ENCODE data around the gene MED13L.

DNA sequence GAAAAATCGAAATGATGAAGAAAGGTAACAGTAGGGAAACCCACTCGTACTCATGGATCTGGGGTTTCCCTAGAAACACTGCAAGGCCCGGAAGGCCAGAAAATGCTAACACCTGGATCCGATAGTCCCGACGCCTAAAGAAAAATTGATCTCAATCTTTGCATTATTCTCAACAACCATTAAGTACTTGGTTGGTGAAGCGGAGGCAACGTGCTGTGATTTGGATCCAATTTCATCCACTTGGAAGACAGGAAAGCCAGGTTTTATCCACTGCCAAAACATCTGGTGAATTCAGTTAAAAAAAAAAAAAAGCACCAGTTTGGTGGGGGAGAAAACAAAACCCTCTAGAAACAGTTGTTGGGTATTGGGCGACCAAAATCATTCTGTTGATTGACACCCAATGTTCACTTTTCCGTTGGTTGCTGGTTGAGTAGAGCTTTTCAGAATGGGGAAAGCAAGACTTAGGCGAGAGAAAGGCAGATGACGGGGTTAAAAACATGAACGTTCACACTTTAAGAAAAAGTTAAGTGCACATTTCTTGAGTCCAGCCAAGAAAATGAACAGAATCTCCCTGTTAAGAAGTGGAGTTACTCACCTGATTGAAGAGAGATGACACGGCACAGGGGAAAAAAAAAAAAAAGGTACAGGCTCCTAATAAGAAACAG, 41.9 kb upstream of the MED13L start:
- TF ChIP-seq POLR2AphosphoS5 (IDR thresholded peaks at IDR 0.05; ENCODE audit: low read depth, low read length), result no peak
- TF ChIP-seq, protein P1, sequence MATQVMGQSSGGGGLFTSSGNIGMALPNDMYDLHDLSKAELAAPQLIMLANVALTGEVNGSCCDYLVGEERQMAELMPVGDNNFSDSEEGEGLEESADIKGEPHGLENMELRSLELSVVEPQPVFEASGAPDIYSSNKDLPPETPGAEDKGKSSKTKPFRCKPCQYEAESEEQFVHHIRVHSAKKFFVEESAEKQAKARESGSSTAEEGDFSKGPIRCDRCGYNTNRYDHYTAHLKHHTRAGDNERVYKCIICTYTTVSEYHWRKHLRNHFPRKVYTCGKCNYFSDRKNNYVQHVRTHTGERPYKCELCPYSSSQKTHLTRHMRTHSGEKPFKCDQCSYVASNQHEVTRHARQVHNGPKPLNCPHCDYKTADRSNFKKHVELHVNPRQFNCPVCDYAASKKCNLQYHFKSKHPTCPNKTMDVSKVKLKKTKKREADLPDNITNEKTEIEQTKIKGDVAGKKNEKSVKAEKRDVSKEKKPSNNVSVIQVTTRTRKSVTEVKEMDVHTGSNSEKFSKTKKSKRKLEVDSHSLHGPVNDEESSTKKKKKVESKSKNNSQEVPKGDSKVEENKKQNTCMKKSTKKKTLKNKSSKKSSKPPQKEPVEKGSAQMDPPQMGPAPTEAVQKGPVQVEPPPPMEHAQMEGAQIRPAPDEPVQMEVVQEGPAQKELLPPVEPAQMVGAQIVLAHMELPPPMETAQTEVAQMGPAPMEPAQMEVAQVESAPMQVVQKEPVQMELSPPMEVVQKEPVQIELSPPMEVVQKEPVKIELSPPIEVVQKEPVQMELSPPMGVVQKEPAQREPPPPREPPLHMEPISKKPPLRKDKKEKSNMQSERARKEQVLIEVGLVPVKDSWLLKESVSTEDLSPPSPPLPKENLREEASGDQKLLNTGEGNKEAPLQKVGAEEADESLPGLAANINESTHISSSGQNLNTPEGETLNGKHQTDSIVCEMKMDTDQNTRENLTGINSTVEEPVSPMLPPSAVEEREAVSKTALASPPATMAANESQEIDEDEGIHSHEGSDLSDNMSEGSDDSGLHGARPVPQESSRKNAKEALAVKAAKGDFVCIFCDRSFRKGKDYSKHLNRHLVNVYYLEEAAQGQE (IDR thresholded peaks at IDR 0.05; ENCODE audit: insufficient read depth in 1 of 2, low read depth in 2 of 2, low read length in 2 of 2), result no peak
- TF ChIP-seq TAF1 (IDR thresholded peaks at IDR 0.05; ENCODE audit: borderline replicate concordance, insufficient read depth, low read length), result no peak
- no peak for TF ChIP-seq SIN3A (IDR thresholded peaks at IDR 0.05; ENCODE audit: borderline replicate concordance, insufficient read depth, low read length)
- no peak for TF ChIP-seq FOXP2 (optimal IDR thresholded peaks at IDR 0.05; ENCODE audit: borderline replicate concordance, extremely low read depth, extremely low read length, insufficient read depth)

All from PFSK-1 (cell line).